Inflammatory macrophage (primary cell): Measurements from ENCODE around the gene KIF24.
A peak's percentile ranks its signal among the peaks of the same experiment; 100 is the strongest.
"Not testable (repeated sequence)": the region's sequence is repeated elsewhere in the genome, so short reads cannot be mapped to it uniquely, and the experiment has no call there.

Source experiments
- DNase-seq, 2 donors: peaks; one replicate each; pipeline ENCODE4 v3.0.0-alpha.2; 2020 to 2022
- total RNA-seq, 18 experiments: gene quantifications; one replicate each; lab custom pipeline; 2026; ENCODE audit warnings: mixed read lengths in 6 of 18, inconsistent platforms in 2 of 18; lab: John Stamatoyannopoulos, UW

The KIF24 gene
- total RNA-seq = 2.1 to 14.5 (median 9.6) reads per million in 18 experiments

- peak; percentile 100 for DNase-seq
Observed at GRCh38 chr9:34328987-34329832, at the start of gene KIF24, which contains the start of gene NUDT2. TSS of gene KIF24 (minus strand) at chr9:34329268. CDS start at chr9:34311346, 17,922 bp downstream. TSS of gene NUDT2 (plus strand) at chr9:34329569. CDS start at chr9:34339040, 9,471 bp downstream.

GRCh38 chr9:34378376-34379060 is 49.5 kb upstream of the KIF24 start:
- DNase-seq = no peak

GRCh38 chr9:34377404-34377746 is 48.3 kb upstream of the KIF24 start:
- peak in 1 of 2 donors; percentile 9 for DNase-seq

DNA sequence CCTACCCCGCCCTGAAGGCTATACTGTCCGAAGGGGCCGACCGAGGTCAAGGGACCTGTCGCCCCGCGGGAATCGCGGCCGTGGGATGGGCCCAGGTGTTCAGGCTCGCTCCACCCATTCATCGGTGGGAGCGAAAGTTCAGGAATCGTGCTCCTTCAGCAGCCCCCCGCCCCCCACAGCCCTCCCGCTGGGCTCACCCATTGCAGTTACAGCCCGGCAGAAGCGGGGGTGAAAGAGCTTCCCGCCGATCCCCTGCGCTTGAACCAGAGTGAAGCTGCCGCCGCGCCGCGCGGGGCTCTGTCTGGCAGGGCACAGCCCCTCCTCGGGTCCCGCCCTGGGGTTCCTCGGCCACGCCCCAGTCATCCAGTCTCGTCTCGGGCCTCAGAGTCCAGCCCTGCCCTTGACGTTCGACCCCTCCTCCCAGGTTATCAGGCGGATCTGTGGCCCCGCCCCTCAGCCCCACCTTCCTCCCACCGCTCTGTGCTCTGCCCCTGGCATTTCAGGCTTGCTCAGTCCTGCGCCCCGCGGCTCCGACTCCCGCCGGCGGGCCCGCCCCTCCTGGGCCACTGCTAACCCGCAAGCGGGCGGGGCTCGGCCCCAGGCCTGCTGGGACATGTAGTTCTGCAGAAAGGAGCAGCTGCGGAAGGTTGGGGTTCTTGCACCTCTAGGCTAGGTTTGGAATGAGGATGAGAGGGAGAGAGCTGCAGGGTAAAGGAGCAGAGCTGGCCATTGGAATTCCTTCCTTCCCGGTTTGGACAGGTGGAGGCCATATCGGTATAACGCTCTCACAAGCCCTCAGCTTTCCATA is 47.7 kb upstream of the KIF24 start, which contains the start of gene MYORG:
Gene MYORG, minus strand, starts transcription at position 303 of the 808 bp plus-strand sequence. CDS start 3,955 bp downstream, outside the sequence.
- DNase-seq = peak; percentile 90 to 95

- DNase-seq = no peak
Observed at GRCh38 chr9:34375901-34376595, 47.0 kb upstream of the KIF24 start.

DNA sequence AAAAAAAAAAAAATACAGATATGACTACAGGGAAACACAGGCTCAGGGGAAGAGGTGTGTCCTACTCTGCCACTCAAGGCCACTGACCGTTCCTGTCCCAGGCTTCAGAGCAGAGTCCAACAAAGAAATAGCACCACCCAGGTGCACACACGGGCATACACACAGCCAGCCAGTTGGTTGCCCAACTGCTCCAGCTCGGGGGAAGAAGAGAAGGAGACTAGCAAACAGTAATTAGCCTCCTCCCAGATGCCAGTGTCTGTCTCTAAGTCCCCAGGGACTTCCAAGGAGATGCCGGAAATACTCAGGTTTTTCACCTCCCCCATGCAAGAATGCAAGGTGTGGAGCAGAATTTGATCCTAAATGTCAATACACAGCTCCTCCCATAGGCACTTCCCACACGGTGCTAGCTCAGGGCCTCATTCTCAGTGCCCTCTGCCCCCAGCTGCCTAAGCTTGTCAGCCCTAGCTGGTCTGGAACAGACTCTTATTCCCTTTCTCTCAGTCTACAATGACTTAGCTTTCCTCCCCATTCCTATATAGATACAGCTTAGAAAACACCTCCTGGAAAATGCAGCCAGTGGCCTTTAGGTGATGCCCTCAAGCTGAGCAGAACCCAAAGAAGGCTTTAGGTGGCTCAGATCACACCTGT is 46.0 kb upstream of the KIF24 start:
- DNase-seq = no peak

DNA sequence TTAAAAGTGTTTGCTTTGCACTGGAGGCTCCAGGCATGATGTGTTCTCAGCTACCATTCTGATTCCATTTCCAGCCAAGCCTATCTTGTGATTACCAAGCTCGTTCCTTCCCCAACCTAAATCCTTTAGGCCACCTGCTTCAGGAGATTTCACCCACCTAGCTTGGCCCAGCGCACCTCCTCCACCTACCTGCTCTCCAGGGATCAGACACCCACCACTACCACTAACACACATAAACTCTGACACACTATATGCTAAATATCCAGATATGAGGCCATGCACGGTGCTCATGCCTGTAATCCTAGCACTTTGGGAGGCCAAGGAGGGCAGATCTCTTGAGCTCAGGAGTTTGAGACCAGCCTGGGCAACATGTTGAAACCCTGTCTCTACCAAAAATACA is 45.3 kb upstream of the KIF24 start:
- no peak for DNase-seq

DNA sequence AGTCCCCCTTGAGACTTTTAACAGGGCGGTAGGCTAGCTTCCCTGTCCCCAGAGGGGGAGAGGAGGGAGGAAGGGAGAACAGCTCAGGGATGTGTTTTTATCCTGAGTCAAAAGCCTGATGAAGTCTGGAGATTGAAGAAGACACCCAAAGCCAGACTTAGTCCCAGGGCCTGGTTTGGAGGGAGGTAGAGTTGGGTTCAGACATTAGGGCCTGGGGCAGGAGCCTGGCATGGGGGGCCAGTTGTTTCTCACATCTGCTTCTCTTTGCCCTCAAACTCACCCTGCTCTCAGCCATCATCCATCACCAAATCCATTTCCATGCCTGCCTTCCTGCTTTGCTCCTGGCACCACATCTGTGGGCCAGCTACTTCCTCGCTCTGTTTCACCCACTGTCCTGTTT is 44.7 kb upstream of the KIF24 start:
- DNase-seq = no peak

DNA sequence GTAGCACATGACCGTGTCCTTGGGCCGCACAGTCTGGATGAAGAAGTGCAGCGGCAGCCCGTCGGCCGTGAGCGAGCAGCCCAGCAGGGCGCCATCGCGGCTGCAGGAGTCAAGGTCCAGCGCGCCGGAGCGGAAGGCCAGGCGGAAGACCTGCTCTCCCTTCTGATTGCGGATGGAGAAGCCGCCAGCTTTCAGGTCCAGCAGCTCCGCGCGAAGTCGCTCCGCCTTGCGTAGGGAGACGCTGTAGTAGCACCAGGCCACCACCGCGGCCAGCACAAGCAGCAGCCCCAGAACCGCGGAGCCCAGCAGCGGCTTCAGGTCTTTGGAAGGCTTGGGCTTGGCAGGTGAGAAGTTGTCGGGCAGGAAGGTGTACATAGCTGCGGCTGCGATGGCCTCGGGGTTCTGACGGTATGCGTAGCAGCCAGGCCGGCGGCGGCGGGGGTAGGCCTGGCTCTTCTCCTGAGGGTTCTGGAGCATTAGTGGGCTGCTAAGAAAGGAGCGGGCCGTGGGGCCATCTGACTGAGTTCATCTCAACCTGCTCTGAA is 43.5 kb upstream of the KIF24 start:
- DNase-seq = no peak

DNA sequence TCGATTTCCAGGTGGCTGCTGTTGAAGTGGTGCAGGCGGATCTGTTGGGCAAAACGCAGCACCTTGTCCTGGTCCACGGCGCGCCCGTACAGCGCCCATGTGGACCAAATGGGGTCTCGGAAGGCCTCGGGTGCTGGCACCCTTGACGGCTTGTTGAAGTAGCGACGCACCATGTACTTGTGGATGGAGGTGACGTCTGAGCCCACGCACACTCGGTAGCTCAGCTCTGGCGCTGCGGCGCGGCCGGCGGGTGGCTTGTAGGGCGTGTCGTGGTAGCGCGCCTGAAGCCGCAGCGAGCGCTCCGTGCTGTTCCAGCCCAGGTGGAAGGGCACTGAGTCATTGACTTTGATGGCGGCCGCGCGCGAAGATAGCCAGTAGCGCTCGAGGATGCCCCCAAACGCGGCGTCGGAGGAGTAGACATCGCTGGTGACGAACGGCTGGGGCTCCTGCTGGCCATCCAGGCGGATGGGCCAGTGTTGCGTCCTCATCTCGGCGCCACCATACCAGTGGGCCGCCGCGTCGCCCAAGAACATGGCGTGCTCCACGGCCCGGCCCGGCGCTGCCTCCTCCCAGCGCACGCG is 42.9 kb upstream of the KIF24 start:
- DNase-seq = no peak

GRCh38 chr9:34370970-34371880 is 42.2 kb upstream of the KIF24 start:
- DNase-seq = no peak

DNA sequence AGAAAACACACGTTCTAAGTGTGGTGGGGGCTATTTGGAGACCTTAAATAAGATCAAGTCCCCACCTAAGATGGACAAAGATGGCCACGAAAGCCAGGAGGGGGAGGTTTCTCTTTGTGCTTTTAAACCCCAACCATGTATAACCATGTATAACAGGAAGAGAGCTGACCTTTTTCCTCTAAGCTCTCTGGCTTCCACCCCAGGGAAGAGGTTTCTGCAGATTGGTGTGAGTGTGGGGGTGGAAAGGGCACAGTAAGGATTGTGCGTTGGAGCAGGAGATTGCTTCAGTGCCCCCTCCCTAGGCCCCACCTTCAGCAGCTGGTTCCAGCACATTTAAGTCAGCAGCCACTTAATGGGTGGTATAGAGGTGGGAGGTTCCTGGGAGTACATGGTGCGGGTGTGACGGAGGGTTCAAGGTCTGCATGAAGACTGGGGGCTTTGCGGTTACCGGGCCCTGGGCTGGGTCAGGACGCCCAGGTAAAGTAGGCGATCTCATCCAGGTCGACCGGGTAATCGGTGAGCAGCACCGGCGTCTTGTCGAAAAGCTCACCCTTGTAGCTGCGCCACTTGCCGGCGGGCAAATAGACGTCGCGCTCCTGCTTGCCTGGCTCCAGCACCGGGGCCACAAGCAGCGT is 41.4 kb upstream of the KIF24 start:
- DNase-seq = no peak

GRCh38 chr9:34369636-34370035 is 40.6 kb upstream of the KIF24 start:
- DNase-seq = no peak

DNA sequence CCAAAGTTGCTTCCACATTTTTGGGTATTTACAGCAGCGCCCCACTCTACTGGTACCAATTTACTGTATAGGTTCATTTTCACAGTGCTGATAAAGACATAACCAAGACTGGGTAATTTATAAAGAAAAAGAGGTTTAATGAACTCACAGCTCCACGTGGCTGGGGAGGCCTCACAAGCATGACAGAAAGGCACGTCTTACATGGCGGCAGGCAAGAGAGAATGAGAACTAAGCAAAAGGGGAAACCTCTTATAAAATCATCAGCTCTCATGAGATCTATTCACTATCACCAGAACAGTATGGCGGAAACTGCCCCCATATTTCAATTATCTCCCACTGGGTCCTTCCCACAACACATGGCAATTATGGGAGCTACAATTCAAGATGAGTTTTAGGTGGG is 39.7 kb upstream of the KIF24 start:
- DNase-seq = not testable (repeated sequence)

- DNase-seq = not testable (repeated sequence)
Observed at GRCh38 chr9:34367751-34368410, 38.8 kb upstream of the KIF24 start.

DNA sequence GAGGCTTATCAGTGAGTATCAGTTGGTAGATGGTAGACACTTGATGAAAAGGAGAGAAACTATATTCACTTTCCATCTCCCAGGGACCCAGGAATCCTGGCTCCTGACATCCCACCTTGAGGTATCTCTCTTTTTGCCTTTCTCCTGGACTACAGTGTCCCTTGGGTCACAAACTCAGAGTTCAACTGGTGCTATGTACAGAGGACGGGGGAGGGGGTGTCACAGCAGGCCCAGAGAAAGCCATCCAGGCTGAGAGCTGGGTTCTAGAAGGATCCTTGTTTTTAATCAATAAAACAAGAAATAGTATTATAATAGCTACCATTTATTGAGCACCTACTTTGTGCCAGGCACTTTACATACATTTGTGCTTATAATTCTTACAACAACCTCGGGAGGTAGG is 37.3 kb upstream of the KIF24 start:
- no peak for DNase-seq

DNA sequence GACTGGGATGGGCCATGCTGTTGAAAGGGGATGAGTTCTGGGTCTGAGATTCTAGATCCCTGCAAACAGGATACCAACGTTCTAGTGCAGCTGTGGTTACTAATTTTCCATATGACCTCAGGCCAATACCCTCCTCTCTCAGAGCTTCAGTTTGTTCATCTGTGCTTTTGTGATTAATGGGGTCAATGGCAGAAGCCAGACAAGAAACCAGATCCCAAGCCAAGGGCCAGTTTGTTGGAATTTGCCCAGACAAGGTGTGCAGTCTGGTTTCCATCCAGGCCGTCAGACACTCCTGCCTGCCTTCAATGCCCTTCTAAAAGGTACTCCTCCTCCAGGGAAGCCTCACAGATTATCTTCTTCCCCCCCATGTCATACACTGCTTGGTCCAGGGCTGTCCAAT is 36.2 kb upstream of the KIF24 start:
- no peak for DNase-seq

- DNase-seq = no peak
Observed at GRCh38 chr9:34363619-34364351, 34.7 kb upstream of the KIF24 start.
